HepG2 (cell line): ENCODE data around the gene MRPL30. TPM values are rescaled to one million over a fixed set of nuclear protein-coding genes. Genes with fewer than 3 reads are reported as not detected.

ENCODE experiments used
- GATAD2A ChIP-seq: IDR thresholded peaks from 2 replicates; pipeline ENCODE4 v1.6.1; 2016
- GMEB2 ChIP-seq: IDR thresholded peaks from 2 replicates; pipeline ENCODE4 v1.6.1; 2016; ENCODE audit warnings: missing biosample characterization, missing genetic modification reagents, low read depth
- MED8 ChIP-seq: sonication (generic); formaldehyde crosslinking; IDR thresholded peaks from 2 replicates; pipeline ENCODE4 v1.8.1; 2023; ENCODE audit warnings: mild to moderate bottlenecking, missing genetic modification reagents; ENCODE audit not compliant: insufficient replicate concordance
- MIER2 ChIP-seq: IDR thresholded peaks from 2 replicates; pipeline ENCODE4 v1.6.1; 2016; ENCODE audit warnings: missing biosample characterization, missing genetic modification reagents
- NFYC ChIP-seq: IDR thresholded peaks from 2 replicates; pipeline ENCODE4 v1.6.1; 2016; ENCODE audit warnings: missing genetic modification reagents, missing compliant biosample characterization
- RXRB ChIP-seq: IDR thresholded peaks from 2 replicates; pipeline ENCODE4 v1.6.1; 2016; ENCODE audit warnings: borderline replicate concordance, missing genetic modification reagents, missing compliant biosample characterization
- SETDB1 ChIP-seq: sonication (generic); formaldehyde crosslinking; IDR thresholded peaks from 2 replicates; pipeline ENCODE4 v1.5.1; 2020; ENCODE audit warnings: missing genetic modification reagents, mild to moderate bottlenecking, borderline replicate concordance
- ZBED4 ChIP-seq: sonication (generic); formaldehyde crosslinking; IDR thresholded peaks from 2 replicates; pipeline ENCODE4 v1.4.0; 2020; ENCODE audit warnings: missing genetic modification reagents, borderline replicate concordance
- ZBTB10 ChIP-seq: sonication (generic); formaldehyde crosslinking; IDR thresholded peaks from 2 replicates; pipeline ENCODE4 v1.4.0; 2020; ENCODE audit warnings: missing genetic modification reagents, borderline replicate concordance
- ZBTB26 ChIP-seq: IDR thresholded peaks from 2 replicates; pipeline ENCODE4 v1.6.1; 2016; ENCODE audit warnings: missing compliant biosample characterization, missing genetic modification reagents, borderline replicate concordance
- ZFP82 ChIP-seq: sonication (generic); formaldehyde crosslinking; IDR thresholded peaks from 2 replicates; pipeline ENCODE4 v1.5.1; 2020; ENCODE audit warnings: mild to moderate bottlenecking, missing genetic modification reagents, borderline replicate concordance
- ZNF691 ChIP-seq: sonication (generic); formaldehyde crosslinking; IDR thresholded peaks from 2 replicates; pipeline ENCODE4 v1.4.0; 2020; ENCODE audit warnings: missing genetic modification reagents, low read depth, mild to moderate bottlenecking, borderline replicate concordance
- ZNF740 ChIP-seq: sonication (generic); formaldehyde crosslinking; IDR thresholded peaks from 2 replicates; pipeline ENCODE4 v1.4.0; 2020; ENCODE audit warnings: missing genetic modification reagents
- polyA plus RNA-seq, 8 experiments: library from polyadenylated mRNA; depleted of rRNA in 3 of 8; stranded (reverse) in 7 of 8; unstranded in 1 of 8; fragments of >200 nt; fragmentation: Illumina TruSeq in 4 of 8; extraction: Trizol in 4 of 8; gene quantifications; 2 replicates each; pipeline versions ENCODE4 v1.2.1 to v1.2.3, GENCODE V29; 2011 to 2016; ENCODE audit warnings: low read depth in 4 of 8, missing spikeins in 1 of 8, mixed read lengths in 1 of 8; ENCODE audit not compliant: insufficient read depth in 1 of 8
- total RNA-seq, 5 experiments: library from RNA; depleted of rRNA; stranded (reverse); fragments of >200 nt; fragmentation: Illumina TruSeq; extraction: Trizol; gene quantifications; 2 replicates each; pipeline ENCODE4 v1.2.3, GENCODE V29; 2016; ENCODE audit warnings: low read depth in 1 of 5

MRPL30 gene
- total and polyA plus RNA-seq, 2 of the 13 experiments (the other 11 are each of a cell fraction or from before 2014, with no cell fraction given) = 30.2 to 75.3 TPM

GRCh38 chr2:99180755-99181623, at the start of gene MRPL30, which contains the start of gene MITD1 (continued):
- peak; percentile 66; the same call in 1 of the 2 replicates for TF ChIP-seq ZFP82 (CRISPR knock-in tag)
- TF ChIP-seq MED8 (CRISPR knock-in tag) = peak; percentile 97
- TF ChIP-seq ZBTB10 (CRISPR knock-in tag) = peak; percentile 62; the same call in 1 of the 2 replicates
- peak; percentile 87; the same call in 1 of the 2 replicates for TF ChIP-seq ZBTB26 (CRISPR knock-in tag)
- peak; percentile 85 for TF ChIP-seq ZNF740 (CRISPR knock-in tag)
- TF ChIP-seq NFYC (CRISPR knock-in tag) = peak; percentile 60; the same call in 1 of the 2 replicates
- peak; percentile 90 for TF ChIP-seq RXRB (CRISPR knock-in tag)
- peak; percentile 75 for TF ChIP-seq MIER2 (CRISPR knock-in tag)
- TF ChIP-seq ZNF691 (CRISPR knock-in tag) = peak; percentile 65; the same call in 1 of the 2 replicates
- peak; percentile 85 for TF ChIP-seq ZBED4
- peak; percentile 89 for TF ChIP-seq GATAD2A
- peak; percentile 75 for TF ChIP-seq GMEB2 (CRISPR knock-in tag)
- no peak for TF ChIP-seq SETDB1
